ENCODE measurements around the gene MAP4K4. TPM values are rescaled to one million over a fixed set of nuclear protein-coding genes. Genes with fewer than 3 reads are reported as not detected.

MAP4K4 gene
- total and polyA plus RNA-seq, 12 donors = 8.7 to 43.1 (median 21.8) TPM

DNA sequence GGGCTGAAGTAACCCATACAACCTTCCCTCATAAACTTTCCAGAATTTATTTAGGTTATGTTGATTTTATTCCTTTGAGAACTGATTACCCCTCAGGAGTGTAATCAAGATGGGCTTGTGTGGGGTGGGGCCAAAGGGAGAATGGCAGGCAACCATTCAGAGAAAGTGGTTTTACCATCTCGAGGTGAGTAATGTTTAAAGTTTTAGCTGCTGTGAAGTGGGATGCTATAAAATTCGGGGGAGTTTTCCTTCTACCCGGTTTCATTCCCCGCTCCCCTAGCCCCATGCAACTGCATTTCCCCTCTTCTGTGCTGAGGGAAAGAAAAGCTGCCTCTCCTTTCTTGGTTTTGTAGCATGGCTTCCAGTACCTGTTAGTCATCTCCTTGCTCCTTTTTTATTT is 34.7 kb downstream of the MAP4K4 start:
- H3K36me3 ChIP-seq (replicated peaks in 1 of 2) = no peaks in the 10 kb centered on the region
- no peak for DNase-seq
- no peaks in the 10 kb centered on the region for H3K27me3 ChIP-seq
- peaks cover 11 to 40% of the 10 kb centered on the region in 2 donors for H3K4me1 ChIP-seq (replicated peaks in 1 of 2)
- WGBS, 4 donors = 86 to 93% (median 90%) methylated on average over 4 of the region's 4 CpGs
- intact Hi-C loops (cut with DNase I) = no loop called here
- no peak overlapping the region for H3K4me3 ChIP-seq
- H3K27ac ChIP-seq = no peak overlapping the region
- no peaks in the 10 kb centered on the region for H3K9me3 ChIP-seq (replicated peaks in 1 of 3)
- no peak for TF ChIP-seq POLR2A (IDR thresholded peaks at IDR 0.05)
- TF ChIP-seq, protein P1, sequence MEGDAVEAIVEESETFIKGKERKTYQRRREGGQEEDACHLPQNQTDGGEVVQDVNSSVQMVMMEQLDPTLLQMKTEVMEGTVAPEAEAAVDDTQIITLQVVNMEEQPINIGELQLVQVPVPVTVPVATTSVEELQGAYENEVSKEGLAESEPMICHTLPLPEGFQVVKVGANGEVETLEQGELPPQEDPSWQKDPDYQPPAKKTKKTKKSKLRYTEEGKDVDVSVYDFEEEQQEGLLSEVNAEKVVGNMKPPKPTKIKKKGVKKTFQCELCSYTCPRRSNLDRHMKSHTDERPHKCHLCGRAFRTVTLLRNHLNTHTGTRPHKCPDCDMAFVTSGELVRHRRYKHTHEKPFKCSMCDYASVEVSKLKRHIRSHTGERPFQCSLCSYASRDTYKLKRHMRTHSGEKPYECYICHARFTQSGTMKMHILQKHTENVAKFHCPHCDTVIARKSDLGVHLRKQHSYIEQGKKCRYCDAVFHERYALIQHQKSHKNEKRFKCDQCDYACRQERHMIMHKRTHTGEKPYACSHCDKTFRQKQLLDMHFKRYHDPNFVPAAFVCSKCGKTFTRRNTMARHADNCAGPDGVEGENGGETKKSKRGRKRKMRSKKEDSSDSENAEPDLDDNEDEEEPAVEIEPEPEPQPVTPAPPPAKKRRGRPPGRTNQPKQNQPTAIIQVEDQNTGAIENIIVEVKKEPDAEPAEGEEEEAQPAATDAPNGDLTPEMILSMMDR (IDR thresholded peaks at IDR 0.05) = no peak

DNA sequence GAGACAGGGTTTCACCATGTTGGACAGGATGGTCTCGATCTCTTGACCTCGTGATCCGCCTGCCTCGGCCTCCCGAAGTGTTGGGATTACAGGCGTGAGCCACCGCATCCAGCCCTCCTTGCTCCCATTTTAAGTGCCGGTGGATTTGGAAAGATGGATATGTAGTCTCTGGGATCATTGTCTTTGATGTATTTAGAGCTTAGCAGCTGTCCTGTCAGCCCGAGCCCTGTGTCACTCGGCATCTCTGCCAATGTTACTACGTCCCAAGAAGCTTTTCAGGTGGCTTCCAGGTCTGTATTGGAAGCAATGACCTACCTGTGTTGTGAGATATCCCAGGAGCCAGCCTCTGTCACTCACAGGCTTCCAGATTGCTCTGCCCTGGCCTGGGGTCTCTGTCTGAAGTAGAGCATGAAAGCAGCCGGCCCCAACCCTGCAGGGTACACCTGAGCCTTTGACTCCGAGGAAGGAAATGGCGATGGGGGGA is 35.3 kb downstream of the MAP4K4 start:
- no peak overlapping the region for H3K27ac ChIP-seq
- H3K4me3 ChIP-seq = no peak overlapping the region
- no peaks in the 10 kb centered on the region for H3K36me3 ChIP-seq (replicated peaks in 1 of 2)
- intact Hi-C loops (cut with DNase I) = no loop called here
- peaks cover 11 to 46% of the 10 kb centered on the region in 2 donors for H3K4me1 ChIP-seq (replicated peaks in 1 of 2)
- no peaks in the 10 kb centered on the region for H3K9me3 ChIP-seq (replicated peaks in 1 of 3)
- no peak for DNase-seq
- H3K27me3 ChIP-seq = no peaks in the 10 kb centered on the region
- TF ChIP-seq, protein P1 (IDR thresholded peaks at IDR 0.05) = no peak
- TF ChIP-seq POLR2A (IDR thresholded peaks at IDR 0.05) = no peak
- WGBS, 4 donors = 93 to 98% (median 94%) methylated on average over 13 to 14 of the region's 14 CpGs

DNA sequence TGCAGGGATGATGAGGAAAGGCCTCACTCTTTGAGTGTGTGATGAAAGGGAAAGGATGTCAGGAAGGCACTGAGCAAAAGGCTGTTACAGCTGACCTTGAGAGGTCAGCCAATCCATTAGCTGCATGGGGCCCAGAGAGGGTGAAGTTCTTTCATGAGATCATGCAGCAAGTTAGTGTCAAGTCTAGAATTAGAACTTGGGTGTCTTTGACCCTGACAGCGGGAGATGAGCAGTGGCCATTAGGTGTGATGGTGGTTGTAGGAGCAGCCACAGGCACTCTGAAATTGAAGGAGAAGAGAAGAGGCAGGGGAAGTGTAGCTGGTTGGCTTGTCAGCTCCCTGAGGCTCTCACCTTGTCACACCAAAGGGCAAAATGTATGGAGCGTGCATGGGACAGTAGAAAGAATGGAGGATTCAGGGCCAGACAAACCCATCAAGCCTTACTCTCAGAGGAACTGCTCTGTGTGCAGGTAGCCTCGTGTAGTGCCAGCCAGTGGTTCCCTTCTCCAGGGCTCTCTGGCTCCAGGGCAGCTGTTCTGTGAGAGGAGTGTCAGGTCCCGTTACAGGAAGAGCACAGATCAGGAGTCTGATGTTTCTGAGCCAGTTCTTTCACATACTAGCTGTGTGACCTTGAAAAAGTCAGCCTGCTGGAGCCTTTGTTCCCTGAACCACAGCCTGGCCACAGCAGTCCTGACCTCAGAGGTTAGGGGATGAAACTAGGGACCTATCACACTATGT is 35.9 kb downstream of the MAP4K4 start:
- H3K4me3 ChIP-seq = no peak overlapping the region
- peaks cover 11 to 50% of the 10 kb centered on the region in 2 donors for H3K4me1 ChIP-seq (replicated peaks in 1 of 2)
- no peaks in the 10 kb centered on the region for H3K9me3 ChIP-seq (replicated peaks in 1 of 3)
- no peaks in the 10 kb centered on the region for H3K36me3 ChIP-seq (replicated peaks in 1 of 2)
- WGBS, 4 donors = 62 to 89% (median 66%) methylated on average over 2 to 4 of the region's 4 CpGs
- TF ChIP-seq, protein P1 (IDR thresholded peaks at IDR 0.05) = no peak
- TF ChIP-seq POLR2A (IDR thresholded peaks at IDR 0.05) = no peak
- H3K27me3 ChIP-seq = no peaks in the 10 kb centered on the region
- no peak overlapping the region for H3K27ac ChIP-seq
- intact Hi-C loops (cut with DNase I) = no loop called here
- DNase-seq = peak in 3 of 7 donors; percentile 21 to 31 (median 25)

DNA sequence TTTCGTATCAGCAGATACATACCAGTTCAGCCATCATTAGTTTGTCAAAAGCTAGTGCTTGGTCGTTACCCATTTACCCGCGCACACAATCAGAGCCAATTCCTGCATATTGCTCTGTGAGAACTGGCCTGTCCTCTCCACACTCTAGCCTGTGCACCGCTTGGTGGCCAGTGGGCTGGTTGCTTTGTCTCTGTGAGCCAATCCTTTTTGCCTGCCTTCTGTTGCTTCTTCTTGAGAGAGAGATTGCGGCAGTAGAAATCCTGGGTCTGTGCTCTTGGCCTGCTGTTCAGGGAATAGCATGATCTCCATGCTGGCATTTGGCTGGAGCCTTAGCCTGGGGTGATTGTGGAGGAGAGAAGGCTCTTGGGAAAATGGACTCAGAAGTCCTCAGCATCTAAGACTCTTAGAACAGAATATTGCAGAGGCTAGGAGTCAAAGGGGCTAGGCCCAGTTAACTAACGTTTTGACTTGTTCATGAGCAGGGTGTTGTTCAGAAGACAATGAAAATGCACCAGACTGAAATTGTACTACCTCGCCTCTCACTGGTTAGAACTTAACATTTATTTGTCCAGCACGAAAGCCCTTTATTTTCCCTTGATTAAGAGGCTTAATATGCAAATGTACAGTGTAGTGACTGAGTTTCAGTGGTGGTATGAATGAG is 37.1 kb downstream of the MAP4K4 start:
- DNase-seq = no peak
- Histone ChIP-seq H3K27ac (no peak overlapping the region), H3K9me3 (replicated peaks in 1 of 3) (no peaks in the 10 kb centered on the region), H3K36me3 (replicated peaks in 1 of 2) (no peaks in the 10 kb centered on the region), H3K27me3 (no peaks in the 10 kb centered on the region), H3K4me1 (replicated peaks in 1 of 2) (peaks cover 11 to 50% of the 10 kb centered on the region in 2 donors), H3K4me3 (no peak overlapping the region)
- WGBS, 4 donors = 86 to 94% (median 93%) methylated on average over 9 of the region's 9 CpGs
- TF ChIP-seq, protein P1 (IDR thresholded peaks at IDR 0.05) = no peak
- TF ChIP-seq POLR2A (IDR thresholded peaks at IDR 0.05) = no peak
- intact Hi-C loops (cut with DNase I) = no loop called here

Measured in adrenal gland (tissue), 12 donors.